ENCODE data around the gene SGTA.

Gene SGTA

GRCh38 chr19:2754659-2755447, 28.2 kb downstream of the SGTA start:
- Histone ChIP-seq H3K4me3 (ENCODE audit: severe bottlenecking) (no peak overlapping the region), H3K36me3 (ENCODE audit: low read depth) (peaks cover 16% of the 10 kb centered on the region), H3K4me1 (ENCODE audit: insufficient read depth, poor library complexity, severe bottlenecking) (no peaks in the 10 kb centered on the region), H3K27ac (ENCODE audit: poor library complexity, severe bottlenecking) (no peak overlapping the region), H3K27me3 (ENCODE audit: insufficient read depth, poor library complexity, severe bottlenecking) (no peaks in the 10 kb centered on the region), H3K9me3 (ENCODE audit: severe bottlenecking) (no peaks in the 10 kb centered on the region)
- ATAC-seq (ENCODE audit: low read depth) (no peak), DNase-seq (ENCODE audit: low spot score) (no peak)
- no peak for TF ChIP-seq CTCF (IDR thresholded peaks at IDR 0.05; ENCODE audit: poor library complexity, severe bottlenecking)

GRCh38 chr19:2751438-2751830, 31.6 kb downstream of the SGTA start:
- Histone ChIP-seq H3K27me3 (ENCODE audit: insufficient read depth, poor library complexity, severe bottlenecking) (no peaks in the 10 kb centered on the region), H3K9me3 (ENCODE audit: severe bottlenecking) (no peaks in the 10 kb centered on the region), H3K4me1 (ENCODE audit: insufficient read depth, poor library complexity, severe bottlenecking) (no peaks in the 10 kb centered on the region), H3K27ac (ENCODE audit: poor library complexity, severe bottlenecking) (no peak overlapping the region), H3K4me3 (ENCODE audit: severe bottlenecking) (no peak overlapping the region), H3K36me3 (ENCODE audit: low read depth) (no peaks in the 10 kb centered on the region; the same call in 1 of the 2 replicates)
- no peak for TF ChIP-seq CTCF (IDR thresholded peaks at IDR 0.05; ENCODE audit: poor library complexity, severe bottlenecking)
- DNase-seq (ENCODE audit: low spot score), result no peak
- ATAC-seq (ENCODE audit: low read depth), result no peak

GRCh38 chr19:2750808-2751437, 32.1 kb downstream of the SGTA start:
- H3K4me3 ChIP-seq (ENCODE audit: severe bottlenecking), result no peak overlapping the region
- H3K36me3 ChIP-seq (ENCODE audit: low read depth), result no peaks in the 10 kb centered on the region; the same call in 1 of the 2 replicates
- ATAC-seq (ENCODE audit: low read depth), result no peak
- H3K4me1 ChIP-seq (ENCODE audit: insufficient read depth, poor library complexity, severe bottlenecking), result no peaks in the 10 kb centered on the region
- no peak overlapping the region for H3K27ac ChIP-seq (ENCODE audit: poor library complexity, severe bottlenecking)
- H3K9me3 ChIP-seq (ENCODE audit: severe bottlenecking), result no peaks in the 10 kb centered on the region
- no peak for DNase-seq (ENCODE audit: low spot score)
- TF ChIP-seq CTCF (IDR thresholded peaks at IDR 0.05; ENCODE audit: poor library complexity, severe bottlenecking), result no peak
- H3K27me3 ChIP-seq (ENCODE audit: insufficient read depth, poor library complexity, severe bottlenecking), result no peaks in the 10 kb centered on the region

GRCh38 chr19:2747349-2747748, 35.7 kb downstream of the SGTA start:
- H3K36me3 ChIP-seq (ENCODE audit: low read depth), result no peaks in the 10 kb centered on the region
- H3K4me3 ChIP-seq (ENCODE audit: severe bottlenecking), result no peak overlapping the region
- no peak overlapping the region for H3K27ac ChIP-seq (ENCODE audit: poor library complexity, severe bottlenecking)
- H3K27me3 ChIP-seq (ENCODE audit: insufficient read depth, poor library complexity, severe bottlenecking), result no peaks in the 10 kb centered on the region
- H3K4me1 ChIP-seq (ENCODE audit: insufficient read depth, poor library complexity, severe bottlenecking), result no peaks in the 10 kb centered on the region
- H3K9me3 ChIP-seq (ENCODE audit: severe bottlenecking), result no peaks in the 10 kb centered on the region
- no peak for TF ChIP-seq CTCF (IDR thresholded peaks at IDR 0.05; ENCODE audit: poor library complexity, severe bottlenecking)
- ATAC-seq (ENCODE audit: low read depth), result no peak
- DNase-seq (ENCODE audit: low spot score), result no peak

- Histone ChIP-seq H3K4me3 (ENCODE audit: severe bottlenecking) (no peak overlapping the region), H3K27me3 (ENCODE audit: insufficient read depth, poor library complexity, severe bottlenecking) (no peaks in the 10 kb centered on the region), H3K9me3 (ENCODE audit: severe bottlenecking) (no peaks in the 10 kb centered on the region), H3K27ac (ENCODE audit: poor library complexity, severe bottlenecking) (no peak overlapping the region), H3K4me1 (ENCODE audit: insufficient read depth, poor library complexity, severe bottlenecking) (no peaks in the 10 kb centered on the region), H3K36me3 (ENCODE audit: low read depth) (no peaks in the 10 kb centered on the region)
- TF ChIP-seq CTCF (IDR thresholded peaks at IDR 0.05; ENCODE audit: poor library complexity, severe bottlenecking), result no peak
- DNase-seq (ENCODE audit: low spot score), result no peak
- no peak for ATAC-seq (ENCODE audit: low read depth)
Observed at GRCh38 chr19:2744113-2744512, 39.0 kb downstream of the SGTA start.

All from RWPE2 (cell line).